ENCODE data around the gene CCDC39. TPM values are rescaled to one million over a fixed set of nuclear protein-coding genes. Genes with fewer than 3 reads are reported as not detected.

The CCDC39 gene
- total and polyA plus RNA-seq, 2 of the 4 experiments (the other 2 are of a cell fraction) = not detected

- DNase-seq = no peak
- H3K18ac ChIP-seq (ENCODE audit: low read depth, low read length) = no peak overlapping the region
- no TSS peak for BruUV-seq (replicated peaks)
- H3K9ac ChIP-seq (ENCODE audit: low read depth, low read length) = no peak overlapping the region
- no peak overlapping the region for H2AK5ac ChIP-seq (ENCODE audit: low read depth, low read length)
- no peak overlapping the region for H2AK9ac ChIP-seq (replicated peaks; ENCODE audit: low read depth, low read length, poor library complexity)
- no peaks in the 10 kb centered on the region for H3K27me3 ChIP-seq (ENCODE audit: control insufficient read depth, insufficient read depth, low read length)
- in situ Hi-C loops (cut with MboI; ENCODE audit: low sequenced_read_pairs) (no loop called here), dilution Hi-C loops (cut with HindIII; ENCODE audit: low sequenced_read_pairs, unreplicated experiment) (no loop called here), intact Hi-C loops (cut with micrococcal nuclease) (loop anchor here (5.0 kb wide), 2 partner anchors 1009 to 1989 kb away; no protein-coding TSS in a partner anchor)
- WGBS, 2 experiments (ENCODE audit: extremely low coverage in 2 of 2, insufficient read length in 1 of 2) = no CpG with 5 or more reads among the region's 1 CpG
- no peaks in the 10 kb centered on the region for H3K79me1 ChIP-seq (ENCODE audit: low read depth in 1 of 2, low read length in 2 of 2)
- H3K14ac ChIP-seq (replicated peaks; ENCODE audit: low read depth, low read length) = no peak overlapping the region
- no peak overlapping the region for H4K91ac ChIP-seq (ENCODE audit: insufficient read depth, low read depth, low read length)
- H2BK20ac ChIP-seq (ENCODE audit: low read depth, low read length) = no peak overlapping the region
- H3K4me2 ChIP-seq (ENCODE audit: low read depth, low read length) = no peak overlapping the region
- no peak overlapping the region for H2AFZ ChIP-seq (replicated peaks; ENCODE audit: low read length, poor library complexity)
- no peaks in the 10 kb centered on the region for H3K9me3 ChIP-seq (ENCODE audit: control insufficient read depth, insufficient read depth, low read length)
- no peak overlapping the region for H3K23ac ChIP-seq (ENCODE audit: low read depth, low read length)
- no peak overlapping the region for H2BK5ac ChIP-seq (ENCODE audit: low read depth, low read length, poor library complexity, severe bottlenecking)
- no peak overlapping the region for H3K4ac ChIP-seq (ENCODE audit: low read depth, low read length)
- H2BK15ac ChIP-seq (ENCODE audit: low read depth, low read length) = no peak overlapping the region
- TF ChIP-seq SMC3 (IDR thresholded peaks at IDR 0.05; ENCODE audit: low read depth, low read length) (no peak), RCOR1 (IDR thresholded peaks at IDR 0.05; ENCODE audit: insufficient replicate concordance, low read length) (no peak)
- no peak overlapping the region for H3K56ac ChIP-seq (ENCODE audit: extremely low read depth, insufficient read depth, low read length)
- no peak overlapping the region for H4K5ac ChIP-seq (ENCODE audit: low read depth, low read length)
- H3K36me3 ChIP-seq (ENCODE audit: control insufficient read depth, insufficient read depth, low read length) = no peaks in the 10 kb centered on the region
- no peak overlapping the region for H4K8ac ChIP-seq (ENCODE audit: low read depth in 2 of 2, low read length in 2 of 2)
- no peak overlapping the region for H3K27ac ChIP-seq (ENCODE audit: insufficient read depth, low read length)
- no peak for ATAC-seq (ENCODE audit: low read depth)
- POLR2A ChIA-PET (ENCODE audit: unreplicated experiment) = no interaction called here
- H3K9me1 ChIP-seq (ENCODE audit: insufficient read depth, low read length) = no peaks in the 10 kb centered on the region
- H3K4me1 ChIP-seq (ENCODE audit: control insufficient read depth, insufficient read depth, low read length) = no peaks in the 10 kb centered on the region
- H2BK120ac ChIP-seq (ENCODE audit: low read depth, low read length) = no peak overlapping the region
- H4K20me1 ChIP-seq (ENCODE audit: insufficient read depth, low read length) = no peaks in the 10 kb centered on the region
- H3K4me3 ChIP-seq (ENCODE audit: insufficient read depth, low read depth, low read length) = no peak overlapping the region
- CTCF ChIA-PET = no interaction called here
Observed at GRCh38 chr3:180693656-180694055, 14.4 kb upstream of the CCDC39 start.
